HepG2 (cell line): Measurements from ENCODE around the gene RPL35. TPM values are rescaled to one million over a fixed set of nuclear protein-coding genes. Genes with fewer than 3 reads are reported as not detected.

Source experiments
- ATAC-seq: fragments of 200-7000 bp; cut with Tn5 transposase; 3 replicates; pipeline ENCODE4 v1.9.1; 2020; ENCODE audit warnings: mild to moderate bottlenecking, moderate library complexity
- BruUV-seq: library from RNA; stranded (reverse); fragments of 400-500 nt; replicated peaks from 2 replicates; lab custom pipeline; 2021; lab: Mats Ljungman, UMichigan
- CTCF ChIA-PET: fragments of 300-600 bp; formaldehyde crosslinking; extraction: SDS; loops from one replicate; lab custom pipeline; 2021; ENCODE audit warnings: low total read pairs, inconsistent platforms, low intra/inter-chr PET ratio; lab: Yijun Ruan, JAX
- POLR2A ChIA-PET: fragments of 350-600 bp; sonication (Branson Sonifier 250); formaldehyde crosslinking; loops from one replicate; lab custom pipeline; 2020; ENCODE audit warnings: antibody characterized with exemption, inconsistent platforms; lab: Yijun Ruan, JAX
- DNase-seq: peaks from one replicate; pipeline ENCODE4 v3.0.0-alpha.2; 2015; ENCODE audit warnings: low spot score
- FAIRE-seq: peaks from 3 replicates; lab custom pipeline; 2011; peaks lifted over from hg19 to GRCh38; lab: Jason Lieb, UNC
- H2AFZ ChIP-seq: one replicate; pipeline ENCODE4 v1.6.1; 2011; ENCODE audit warnings: low read length, inconsistent platforms
- H3K27ac ChIP-seq: fragments of 300-600 bp; 3 replicates; pipeline ENCODE4 v1.8.0; 2011; ENCODE audit warnings: mixed run types, mild to moderate bottlenecking, mixed read lengths, low read length, inconsistent platforms; ENCODE audit not compliant: insufficient read depth; ENCODE audit errors: extremely low read length
- H3K27me3 ChIP-seq, 2 experiments: fragments of 200-600 bp in 1 of 2; 2 replicates in 1 of 2; 3 replicates in 1 of 2; pipeline versions ENCODE4 v1.6.0 to v1.8.0; 2011; ENCODE audit warnings: low read length in 2 of 2, mild to moderate bottlenecking in 2 of 2, moderate library complexity in 2 of 2, inconsistent platforms in 1 of 2; ENCODE audit not compliant: insufficient read depth in 2 of 2, control insufficient read depth in 1 of 2
- H3K36me3 ChIP-seq, 2 experiments: fragments of 200-600 bp in 1 of 2; replicated peaks in 1 of 2; 2 replicates in 1 of 2; 3 replicates in 1 of 2; pipeline versions ENCODE4 v1.5.1 to v1.8.0; 2011; ENCODE audit warnings: low read length in 2 of 2, inconsistent platforms in 1 of 2; ENCODE audit not compliant: insufficient read depth in 2 of 2, control insufficient read depth in 1 of 2
- H3K4me1 ChIP-seq: 2 replicates; pipeline ENCODE4 v1.5.1; 2012; ENCODE audit warnings: low read length, inconsistent platforms; ENCODE audit not compliant: insufficient read depth
- H3K4me2 ChIP-seq: 2 replicates; pipeline ENCODE4 v1.6.0; 2011; ENCODE audit warnings: low read depth, low read length, inconsistent platforms
- H3K4me3 ChIP-seq, 3 experiments: fragments of 200-600 bp in 1 of 3; sonication (generic), shearing (Covaris generic) in 1 of 3; replicated peaks in 1 of 3; 2 replicates each; pipeline ENCODE4 v1.5.1; 2011 to 2016; ENCODE audit warnings: low read length in 3 of 3, inconsistent platforms in 2 of 3, low read depth in 2 of 3, mild to moderate bottlenecking in 2 of 3, control low read depth in 1 of 3, mixed read lengths in 1 of 3; ENCODE audit not compliant: insufficient read depth in 1 of 3
- H3K79me2 ChIP-seq: one replicate; pipeline ENCODE4 v1.6.1; 2011; ENCODE audit warnings: low read length, inconsistent platforms; ENCODE audit not compliant: insufficient read depth
- H3K9ac ChIP-seq: 2 replicates; pipeline ENCODE4 v1.6.0; 2011; ENCODE audit warnings: mild to moderate bottlenecking, low read depth, low read length, inconsistent platforms; ENCODE audit not compliant: insufficient read depth
- H3K9me3 ChIP-seq: 2 replicates; pipeline ENCODE4 v1.5.1; 2012; ENCODE audit warnings: mild to moderate bottlenecking, low read length
- H4K20me1 ChIP-seq: 2 replicates; pipeline ENCODE4 v1.6.0; 2011; ENCODE audit warnings: inconsistent platforms, mild to moderate bottlenecking, low read length, moderate library complexity; ENCODE audit not compliant: insufficient read depth
- FOXP1 ChIP-seq, 2 experiments: fragments of 450-650 bp in 1 of 2; IDR thresholded peaks; 2 replicates each; pipeline ENCODE4 v1.6.1; 2017 to 2018; ENCODE audit warnings: antibody characterized with exemption in 1 of 2
- IRF2 ChIP-seq: IDR thresholded peaks from 2 replicates; pipeline ENCODE4 v1.6.1; 2018; ENCODE audit warnings: missing genetic modification reagents, missing compliant biosample characterization
- PCBP1 ChIP-seq: fragments of 200-400 bp; formaldehyde crosslinking; IDR thresholded peaks from 2 replicates; pipeline ENCODE4 v1.6.1; 2017; ENCODE audit warnings: mild to moderate bottlenecking, low read depth, low read length, borderline replicate concordance
- SP2 ChIP-seq: sonication (generic); formaldehyde crosslinking; IDR thresholded peaks from 2 replicates; pipeline ENCODE4 v1.5.1; 2020; ENCODE audit warnings: mild to moderate bottlenecking, missing genetic modification reagents
- ZNF557 ChIP-seq: sonication (generic); formaldehyde crosslinking; IDR thresholded peaks from 2 replicates; pipeline ENCODE4 v1.4.0; 2020; ENCODE audit warnings: missing genetic modification reagents
- ZNF670 ChIP-seq: sonication (generic); formaldehyde crosslinking; IDR thresholded peaks from 2 replicates; pipeline ENCODE4 v1.8.0; 2022; ENCODE audit warnings: mild to moderate bottlenecking, missing genetic modification reagents, borderline replicate concordance
- WGBS: methylation state at CpG from one replicate; pipeline ENCODE4 v1.1.6; 2017; ENCODE audit warnings: low lambda C conversion rate; 5-methylcytosine and 5-hydroxymethylcytosine counted together
- in situ Hi-C: cut with HindIII; loops from 2 replicates; pipeline ENCODE4 v1.10.0; 2017; ENCODE audit warnings: low pct_unique_long_range_greater_than_20kb; ENCODE audit not compliant: extremely low pct_ligation_motif_present
- intact Hi-C: fragments of 100-400 bp; cut with micrococcal nuclease; formaldehyde crosslinking; loops from one replicate; pipeline ENCODE4 v1.10.0; 2022; ENCODE audit not compliant: unreplicated experiment
- polyA plus RNA-seq, 8 experiments: library from polyadenylated mRNA; depleted of rRNA in 3 of 8; stranded (reverse) in 7 of 8; unstranded in 1 of 8; fragments of >200 nt; fragmentation: Illumina TruSeq in 4 of 8; extraction: Trizol in 4 of 8; gene quantifications; 2 replicates each; pipeline versions ENCODE4 v1.2.1 to v1.2.3, GENCODE V29; 2011 to 2016; ENCODE audit warnings: low read depth in 4 of 8, missing spikeins in 1 of 8, mixed read lengths in 1 of 8; ENCODE audit not compliant: insufficient read depth in 1 of 8
- total RNA-seq, 5 experiments: library from RNA; depleted of rRNA; stranded (reverse); fragments of >200 nt; fragmentation: Illumina TruSeq; extraction: Trizol; gene quantifications; 2 replicates each; pipeline ENCODE4 v1.2.3, GENCODE V29; 2016; ENCODE audit warnings: low read depth in 1 of 5
- TF ChIP-seq, protein P1 (sequence below): sonication (generic); formaldehyde crosslinking; IDR thresholded peaks from 2 replicates; pipeline ENCODE4 v1.5.0; 2020; ENCODE audit warnings: missing genetic modification reagents
- TF ChIP-seq, protein P2 (sequence below): IDR thresholded peaks from 2 replicates; pipeline ENCODE4 v1.6.1; 2016; ENCODE audit warnings: low read depth, borderline replicate concordance
- TF ChIP-seq, protein P3 (sequence below): sonication (generic); formaldehyde crosslinking; IDR thresholded peaks from 2 replicates; pipeline ENCODE4 v1.4.0; 2020; ENCODE audit warnings: missing genetic modification reagents, mild to moderate bottlenecking, borderline replicate concordance

Gene RPL35
- total and polyA plus RNA-seq, 2 of the 13 experiments (the other 11 are each of a cell fraction or from before 2014, with no cell fraction given) = 2,153 to 2,935 TPM

DNA sequence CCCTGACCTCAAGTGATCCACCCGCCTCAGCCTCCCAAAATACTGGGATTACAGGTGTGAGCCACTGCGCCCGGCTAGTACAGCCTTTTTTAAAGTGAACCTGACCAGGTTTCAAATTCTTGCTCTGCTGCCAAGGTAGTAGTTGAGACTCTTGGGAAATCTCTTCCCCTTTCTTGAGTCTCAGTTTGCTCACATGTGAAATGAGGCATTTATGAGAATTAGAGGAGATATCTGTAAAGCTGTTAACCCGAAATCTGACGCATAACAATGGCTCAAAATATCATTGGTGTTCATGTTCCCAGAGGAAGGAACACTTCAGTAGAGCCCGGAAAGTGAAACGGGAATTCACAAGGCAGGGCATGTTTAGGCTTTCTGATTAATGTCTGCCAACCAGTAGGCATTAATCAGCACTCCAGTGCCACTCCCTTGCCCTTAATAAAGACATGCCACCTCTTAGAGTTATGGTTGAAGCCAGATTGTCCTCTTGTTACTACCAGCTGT lies 1.7 kb upstream of the RPL35 start:
- no TSS peak for BruUV-seq
- H2AFZ ChIP-seq = no peak overlapping the region
- H3K4me1 ChIP-seq = peaks cover 57% of the 10 kb centered on the region
- 76% methylated on average over 7 of the region's 7 CpGs for WGBS
- in situ Hi-C loops = no loop called here
- H4K20me1 ChIP-seq = peaks cover 31% of the 10 kb centered on the region
- no peak overlapping the region for H3K27ac ChIP-seq
- no peak for ATAC-seq
- ChIA-PET POLR2A (interaction anchor here (4.1 kb wide), 1 partner anchor 92 kb away, joined by 26 read pairs; the partner anchor contains the start of gene NR6A1), CTCF (no interaction called here)
- H3K4me3 ChIP-seq = no peak overlapping the region
- TF ChIP-seq, protein P1, sequence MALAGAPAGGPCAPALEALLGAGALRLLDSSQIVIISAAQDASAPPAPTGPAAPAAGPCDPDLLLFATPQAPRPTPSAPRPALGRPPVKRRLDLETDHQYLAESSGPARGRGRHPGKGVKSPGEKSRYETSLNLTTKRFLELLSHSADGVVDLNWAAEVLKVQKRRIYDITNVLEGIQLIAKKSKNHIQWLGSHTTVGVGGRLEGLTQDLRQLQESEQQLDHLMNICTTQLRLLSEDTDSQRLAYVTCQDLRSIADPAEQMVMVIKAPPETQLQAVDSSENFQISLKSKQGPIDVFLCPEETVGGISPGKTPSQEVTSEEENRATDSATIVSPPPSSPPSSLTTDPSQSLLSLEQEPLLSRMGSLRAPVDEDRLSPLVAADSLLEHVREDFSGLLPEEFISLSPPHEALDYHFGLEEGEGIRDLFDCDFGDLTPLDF (CRISPR knock-in tag) = no peak
- TF ChIP-seq IRF2 (no peak), PCBP1 (no peak), FOXP1 (IDR thresholded peaks at IDR 0.05) (no peak), FOXP1 (CRISPR knock-in tag; IDR thresholded peaks at IDR 0.05) (no peak), ZNF557 (CRISPR knock-in tag) (no peak), ZNF670 (CRISPR knock-in tag) (no peak), SP2 (CRISPR knock-in tag) (no peak)
- TF ChIP-seq, protein P2, sequence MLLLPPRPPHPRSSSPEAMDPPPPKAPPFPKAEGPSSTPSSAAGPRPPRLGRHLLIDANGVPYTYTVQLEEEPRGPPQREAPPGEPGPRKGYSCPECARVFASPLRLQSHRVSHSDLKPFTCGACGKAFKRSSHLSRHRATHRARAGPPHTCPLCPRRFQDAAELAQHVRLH (CRISPR knock-in tag) = no peak
- TF ChIP-seq, protein P3, sequence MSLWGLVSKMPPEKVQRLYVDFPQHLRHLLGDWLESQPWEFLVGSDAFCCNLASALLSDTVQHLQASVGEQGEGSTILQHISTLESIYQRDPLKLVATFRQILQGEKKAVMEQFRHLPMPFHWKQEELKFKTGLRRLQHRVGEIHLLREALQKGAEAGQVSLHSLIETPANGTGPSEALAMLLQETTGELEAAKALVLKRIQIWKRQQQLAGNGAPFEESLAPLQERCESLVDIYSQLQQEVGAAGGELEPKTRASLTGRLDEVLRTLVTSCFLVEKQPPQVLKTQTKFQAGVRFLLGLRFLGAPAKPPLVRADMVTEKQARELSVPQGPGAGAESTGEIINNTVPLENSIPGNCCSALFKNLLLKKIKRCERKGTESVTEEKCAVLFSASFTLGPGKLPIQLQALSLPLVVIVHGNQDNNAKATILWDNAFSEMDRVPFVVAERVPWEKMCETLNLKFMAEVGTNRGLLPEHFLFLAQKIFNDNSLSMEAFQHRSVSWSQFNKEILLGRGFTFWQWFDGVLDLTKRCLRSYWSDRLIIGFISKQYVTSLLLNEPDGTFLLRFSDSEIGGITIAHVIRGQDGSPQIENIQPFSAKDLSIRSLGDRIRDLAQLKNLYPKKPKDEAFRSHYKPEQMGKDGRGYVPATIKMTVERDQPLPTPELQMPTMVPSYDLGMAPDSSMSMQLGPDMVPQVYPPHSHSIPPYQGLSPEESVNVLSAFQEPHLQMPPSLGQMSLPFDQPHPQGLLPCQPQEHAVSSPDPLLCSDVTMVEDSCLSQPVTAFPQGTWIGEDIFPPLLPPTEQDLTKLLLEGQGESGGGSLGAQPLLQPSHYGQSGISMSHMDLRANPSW (CRISPR knock-in tag) = no peak
- DNase-seq = no peak
- H3K27me3 ChIP-seq = no peaks in the 10 kb centered on the region; a peak in 1 of 5 replicates
- no peak overlapping the region for H3K9ac ChIP-seq
- no peaks in the 10 kb centered on the region for H3K9me3 ChIP-seq
- peaks cover 12 to 22% of the 10 kb centered on the region in 2 experiments for H3K36me3 ChIP-seq
- H3K4me2 ChIP-seq = peak overlapping the region; percentile 37
- peaks cover 39% of the 10 kb centered on the region for H3K79me2 ChIP-seq
- no peak for FAIRE-seq
- intact Hi-C loops = loop anchor here (10.0 kb wide), 1 partner anchor 281 kb away; the partner anchor contains the start of gene SCAI
